Measurements from ENCODE around the gene ATP7B.
"Not testable (repeated sequence)": the region's sequence is repeated elsewhere in the genome, so short reads cannot be mapped to it uniquely, and the experiment has no call there.

The ATP7B gene

GRCh38 chr13:52010890-52011631 is at the start of gene ATP7B:
Gene ATP7B, minus strand, starts transcription at chr13:52011450. Its CDS starts 113 bp downstream, at chr13:52011337.
- peak; percentile 4 for DNase-seq (ENCODE audit: low read depth)

GRCh38 chr13:52053460-52053859 is 42.2 kb upstream of the ATP7B start:
- no peak for DNase-seq (ENCODE audit: low read depth)

GRCh38 chr13:52051400-52051799 is 40.1 kb upstream of the ATP7B start:
- no peak for DNase-seq (ENCODE audit: low read depth)

- DNase-seq (ENCODE audit: low read depth): no peak
Measured at GRCh38 chr13:52048516-52048915, 37.3 kb upstream of the ATP7B start.

DNA sequence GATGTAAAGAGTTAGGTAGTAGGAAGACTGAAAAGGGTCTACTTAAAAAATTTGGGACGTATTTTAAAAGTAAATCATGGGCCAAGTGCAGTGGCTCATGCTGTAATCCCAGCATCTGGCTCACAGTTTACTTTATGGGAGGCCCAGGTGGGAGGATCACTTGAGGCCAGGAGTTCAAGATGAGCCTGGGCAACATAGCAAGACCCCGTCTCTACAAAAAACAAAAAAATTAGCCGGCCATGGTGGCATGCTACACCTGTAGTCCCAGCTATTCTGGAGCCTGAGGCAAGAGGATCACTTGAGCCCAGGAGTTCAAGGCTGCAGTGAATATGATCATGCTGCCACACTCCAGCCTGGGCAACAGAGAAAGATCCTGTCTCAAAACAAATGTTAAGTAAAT is 36.2 kb upstream of the ATP7B start:
- no peak for DNase-seq (ENCODE audit: low read depth)

DNA sequence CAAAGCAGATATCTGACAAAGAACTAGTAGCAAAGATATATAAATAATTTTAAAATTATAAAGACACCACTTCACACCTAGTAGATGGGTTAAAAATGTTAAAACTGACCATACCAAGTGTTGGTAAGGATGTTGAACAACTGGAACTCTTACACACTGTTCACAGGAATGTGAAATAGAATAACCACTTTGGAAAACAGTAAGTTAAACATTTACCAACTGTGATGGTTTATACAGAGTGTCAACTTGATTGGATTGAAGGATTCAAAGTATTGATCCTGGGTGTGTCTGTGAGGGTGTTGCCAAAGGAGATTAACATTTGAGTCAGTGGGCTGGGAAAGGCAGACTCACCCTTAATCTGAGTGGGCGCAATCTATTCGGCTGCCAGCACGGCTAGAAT is 32.4 kb upstream of the ATP7B start:
- no peak for DNase-seq (ENCODE audit: low read depth)

- no peak for DNase-seq (ENCODE audit: low read depth)
Measured at GRCh38 chr13:52036037-52036436, 24.8 kb upstream of the ATP7B start.

GRCh38 chr13:52034616-52035226 is 23.5 kb upstream of the ATP7B start:
- DNase-seq (ENCODE audit: low read depth): no peak

DNA sequence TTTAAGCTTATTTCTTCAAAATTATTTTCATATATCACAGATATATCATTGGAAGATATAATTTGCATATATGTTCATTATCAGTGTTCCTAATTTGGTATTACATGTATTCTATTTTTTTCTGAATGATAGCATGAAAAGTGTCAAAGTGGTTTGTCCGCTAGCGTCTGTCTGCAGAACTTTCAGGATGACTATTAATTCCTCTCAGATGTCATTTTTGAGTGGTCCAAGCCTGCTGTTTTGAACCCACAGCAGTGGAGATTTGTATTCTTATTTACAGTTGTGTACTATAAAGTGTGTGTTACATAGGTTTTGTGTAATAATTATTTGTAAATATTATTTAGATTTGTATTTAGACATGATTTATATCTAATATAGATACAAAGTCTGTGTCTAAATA is 21.8 kb upstream of the ATP7B start:
- DNase-seq (ENCODE audit: low read depth): no peak

DNA sequence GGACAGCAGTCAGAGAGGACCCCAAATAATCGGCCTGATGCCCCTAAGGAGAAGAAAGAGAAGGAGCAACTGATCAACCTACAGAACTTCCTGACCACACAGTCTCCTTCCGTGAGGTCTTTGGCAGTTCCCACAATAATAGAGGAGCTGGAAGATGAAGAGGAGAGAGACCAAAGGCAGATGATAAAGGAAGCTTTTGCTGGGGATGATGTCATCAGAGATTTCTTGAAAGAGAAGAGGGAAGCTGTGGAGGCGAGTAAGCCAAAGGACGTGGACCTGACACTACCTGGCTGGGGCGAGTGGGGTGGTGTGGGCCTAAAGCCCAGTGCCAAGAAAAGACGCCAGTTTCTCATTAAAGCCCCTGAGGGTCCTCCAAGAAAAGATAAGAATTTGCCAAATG is 19.2 kb upstream of the ATP7B start:
- not testable (repeated sequence) for DNase-seq (ENCODE audit: low read depth)

DNA sequence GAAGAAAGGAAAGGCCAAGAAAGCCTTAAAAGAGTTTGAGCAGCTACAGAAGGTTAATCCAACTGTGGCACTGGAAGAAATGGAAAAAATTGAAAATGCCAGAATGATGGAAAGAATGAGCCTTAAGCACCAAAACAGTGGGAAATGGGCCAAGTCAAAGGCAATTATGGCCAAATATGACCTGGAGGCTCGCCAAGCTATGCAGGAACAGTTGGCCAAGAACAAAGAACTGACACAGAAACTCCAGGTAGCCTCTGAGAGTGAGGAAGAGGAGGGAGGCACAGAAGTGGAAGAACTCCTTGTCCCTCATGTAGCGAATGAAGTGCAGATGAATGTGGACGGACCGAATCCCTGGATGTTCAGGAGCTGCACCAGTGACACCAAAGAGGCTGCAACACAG is 18.3 kb upstream of the ATP7B start:
- no peak for DNase-seq (ENCODE audit: low read depth)

DNA sequence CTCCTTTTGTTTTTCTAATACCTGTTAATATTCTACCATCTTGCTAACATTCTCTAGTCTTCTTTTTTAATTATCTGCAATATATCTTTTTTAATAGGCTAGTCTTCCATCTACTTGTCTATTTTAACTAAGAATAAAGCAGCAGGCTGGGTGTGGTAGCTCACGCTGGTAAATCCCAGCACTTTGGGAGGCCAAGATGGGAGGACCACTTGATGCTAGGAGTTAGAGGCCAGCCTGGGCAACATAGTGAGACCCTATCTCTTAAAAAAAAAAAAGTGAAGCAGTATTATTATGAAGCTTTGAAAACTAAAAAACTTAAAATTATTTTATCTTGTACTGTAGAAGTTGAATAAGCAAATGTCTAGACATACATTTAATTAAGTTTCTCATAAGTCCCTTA is 16.6 kb upstream of the ATP7B start:
- no peak for DNase-seq (ENCODE audit: low read depth)

DNA sequence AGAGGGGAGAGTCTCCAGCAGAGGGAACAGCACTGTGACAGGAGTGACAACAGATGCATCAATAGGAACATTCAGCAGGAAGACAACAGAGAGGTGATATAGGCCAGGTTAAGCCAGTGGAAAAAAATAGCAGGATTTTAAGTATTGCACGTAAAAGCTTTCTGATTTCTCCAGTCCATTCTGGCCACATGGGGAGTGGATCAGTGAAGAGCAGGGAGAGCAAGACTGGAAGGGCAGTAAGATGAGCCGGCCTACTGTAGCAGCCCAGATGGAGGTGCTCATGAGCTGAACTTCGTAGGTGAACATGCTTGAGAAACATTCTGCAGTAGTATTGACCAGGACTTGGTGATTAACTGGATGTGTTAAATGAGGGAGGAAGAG is 15.0 kb upstream of the ATP7B start:
- DNase-seq (ENCODE audit: low read depth): no peak

DNA sequence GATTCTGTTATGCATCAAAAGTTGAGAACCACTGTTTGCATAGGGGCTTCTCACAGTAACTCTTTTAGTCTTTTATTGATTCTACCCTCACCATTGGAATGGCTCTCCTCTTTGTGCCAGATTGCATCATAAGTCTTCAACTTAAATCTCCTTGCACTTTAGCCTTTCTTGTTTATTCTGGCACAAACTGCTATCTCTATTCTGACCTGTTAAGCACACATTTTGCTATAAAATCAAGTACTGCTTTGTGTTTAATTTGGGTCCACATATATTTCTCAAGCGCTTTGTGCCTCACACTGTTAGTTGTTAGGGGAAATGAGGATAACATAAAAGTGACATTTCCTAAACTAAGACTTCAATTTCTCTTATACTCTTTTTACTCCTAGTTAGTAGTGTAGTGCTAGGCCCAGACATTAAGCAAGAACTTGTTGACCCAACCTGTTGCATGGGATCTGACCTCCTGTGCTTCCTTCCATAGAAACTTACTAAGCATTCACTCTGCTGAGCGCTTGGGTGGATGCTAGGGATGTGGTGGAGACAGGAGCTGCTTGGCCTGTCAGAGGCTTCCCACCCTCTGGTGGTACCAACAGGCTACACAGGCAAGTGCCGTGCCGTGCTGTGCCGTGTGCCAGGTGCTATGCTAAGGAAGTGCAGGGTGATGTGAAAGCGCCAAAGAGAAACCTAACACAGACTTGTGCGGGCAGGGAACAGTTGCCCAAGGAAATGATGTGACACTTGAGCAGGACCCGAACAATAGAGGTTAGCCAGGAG is 14.4 kb upstream of the ATP7B start:
- DNase-seq (ENCODE audit: low read depth): no peak

GRCh38 chr13:52024481-52024880 is 13.2 kb upstream of the ATP7B start, which contains the start of gene UTP14C:
Gene UTP14C, plus strand, starts transcription at chr13:52024691. Its CDS starts 4,114 bp downstream, at chr13:52028805.
- no peak for DNase-seq (ENCODE audit: low read depth)

DNA sequence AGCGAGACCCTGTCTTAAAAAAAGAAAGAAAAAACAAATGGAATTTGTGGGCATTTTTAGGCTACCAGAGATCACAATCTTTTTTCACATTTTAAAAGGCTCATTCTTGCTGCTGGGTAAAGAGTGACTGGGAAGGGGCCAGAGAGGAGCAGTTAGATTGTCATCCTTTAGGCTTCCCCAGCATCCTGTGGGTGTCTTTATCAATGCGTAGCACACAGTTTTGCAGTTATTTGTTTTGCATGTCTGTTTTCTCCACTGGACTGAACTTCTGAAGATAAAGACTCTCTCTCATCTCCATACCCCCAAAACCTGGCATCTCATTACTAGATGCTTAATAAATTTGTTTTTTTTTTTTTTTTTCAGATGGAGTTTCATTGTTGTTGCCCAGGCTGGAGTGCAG is 11.1 kb upstream of the ATP7B start:
- no peak for DNase-seq (ENCODE audit: low read depth)

- no peak for DNase-seq (ENCODE audit: low read depth)
Measured at GRCh38 chr13:52020191-52020590, 8.9 kb upstream of the ATP7B start.

- DNase-seq (ENCODE audit: low read depth): no peak
Measured at GRCh38 chr13:52016296-52016695, 5.0 kb upstream of the ATP7B start.

DNA sequence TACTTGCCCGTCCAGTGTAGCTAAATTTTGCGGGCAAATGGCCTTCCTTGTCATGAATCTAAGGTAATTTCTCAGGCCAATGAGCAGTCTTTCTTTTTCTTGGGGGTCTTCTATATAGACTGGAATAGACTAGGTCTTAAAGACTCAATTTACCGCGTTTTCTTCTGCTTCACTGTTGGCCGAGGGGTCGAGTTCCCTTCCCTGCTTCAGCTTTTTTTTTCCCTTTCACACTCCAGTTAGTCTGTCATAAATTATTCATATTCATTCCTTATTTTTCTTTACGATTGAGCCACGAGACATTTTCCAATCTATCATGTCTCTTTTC is 1.2 kb upstream of the ATP7B start:
- DNase-seq (ENCODE audit: low read depth): no peak

DNA sequence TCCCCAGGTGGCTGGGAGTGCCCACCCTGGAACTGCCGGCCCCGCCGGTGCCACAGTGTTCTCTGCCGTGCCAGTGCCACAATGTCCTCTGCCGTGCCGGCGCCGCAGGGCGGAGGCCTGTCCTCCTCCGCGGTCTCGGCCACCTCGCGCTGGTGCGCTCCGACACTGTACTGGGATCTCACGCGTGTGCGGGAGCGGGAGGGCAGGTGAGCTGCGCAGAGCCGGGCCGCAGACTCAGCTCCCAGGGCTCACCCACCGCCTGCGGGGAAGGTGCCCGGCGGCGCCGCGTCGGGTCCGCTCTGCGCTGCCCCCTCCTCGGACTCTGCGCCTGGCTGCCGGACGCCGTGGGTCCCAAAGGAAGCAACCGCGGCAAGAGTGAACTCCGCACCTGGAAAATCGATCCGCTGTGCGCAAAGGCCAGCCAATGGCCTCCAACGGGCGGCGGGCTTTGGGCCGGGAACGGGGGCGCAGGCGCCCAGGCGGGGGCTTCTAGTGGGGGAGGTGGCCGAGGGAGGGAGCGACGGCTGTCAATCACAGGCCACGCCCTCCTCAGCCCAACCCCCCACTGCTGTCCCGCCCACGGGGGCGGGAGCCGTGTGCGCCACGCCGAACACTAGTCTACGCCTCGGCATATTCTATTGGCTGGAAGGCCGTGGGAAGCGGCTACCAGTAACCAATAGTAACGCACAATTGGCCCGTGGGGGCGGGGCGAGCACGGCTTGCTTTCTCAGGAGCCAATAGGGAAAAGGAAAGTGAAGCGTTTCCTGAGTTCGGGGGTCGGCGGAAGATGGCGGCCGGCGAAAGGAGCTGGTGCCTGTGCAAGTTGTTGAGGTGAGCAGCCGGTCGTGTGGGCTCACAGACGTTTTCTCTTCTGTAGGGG is 622 bp upstream of the ATP7B start, which contains the start of gene ALG11:
Gene ALG11 (plus strand): TSS at position 767 of the 880 bp plus-strand sequence. CDS start 21 bp downstream, at position 788.
- DNase-seq (ENCODE audit: low read depth): peak; percentile 98

- DNase-seq (ENCODE audit: low read depth): no peak
Measured at GRCh38 chr13:52009946-52010345, 1.3 kb downstream of the ATP7B start.

Data from stimulated activated CD8-positive, alpha-beta memory T cell treated with anti-CD3 and anti-CD28 coated beads, Interleukin-12 subunit alpha, Interleukin-12 subunit beta, amount 100 ng/mL, for 4 hours (primary cell).